H1 (cell line): ENCODE measurements around the gene GPX4. TPM values are rescaled to one million over a fixed set of nuclear protein-coding genes. Genes with fewer than 3 reads are reported as not detected.

Source experiments
- CTCF ChIA-PET: fragments of 300-600 bp; sonication (Branson Sonifier 250); formaldehyde crosslinking; loops from one replicate; lab custom pipeline; 2021; ENCODE audit not compliant: partially characterized antibody; lab: Charles Lee
- POLR2A ChIA-PET: fragments of 300-600 bp; sonication (Branson Sonifier 250); formaldehyde crosslinking; loops from one replicate; lab custom pipeline; 2021; ENCODE audit warnings: inconsistent platforms; ENCODE audit not compliant: partially characterized antibody; lab: Charles Lee
- DNase-seq, 2 experiments: peaks; one replicate each; pipeline versions ENCODE4 v3.0.0 to v3.0.0-alpha.2; 2010 to 2022; ENCODE audit warnings: low spot score in 2 of 2, low read depth in 1 of 2, mixed read lengths in 1 of 2
- FAIRE-seq: peaks from 2 replicates; lab custom pipeline; 2011; peaks lifted over from hg19 to GRCh38; lab: Jason Lieb, UNC
- H2AFZ ChIP-seq: 2 replicates; pipeline ENCODE4 v1.8.1; 2012; ENCODE audit warnings: low read length, inconsistent platforms
- H2AK5ac ChIP-seq: 2 replicates; pipeline ENCODE4 v1.6.1; 2013; ENCODE audit warnings: low read depth, low read length
- H2BK120ac ChIP-seq: replicated peaks from 2 replicates; pipeline ENCODE3; 2013; ENCODE audit warnings: low read depth, low read length, inconsistent platforms
- H2BK12ac ChIP-seq: 2 replicates; pipeline ENCODE4 v1.6.1; 2013; ENCODE audit warnings: low read depth, low read length
- H2BK15ac ChIP-seq: 2 replicates; pipeline ENCODE4 v1.6.1; 2013; ENCODE audit warnings: low read length
- H2BK20ac ChIP-seq: 2 replicates; pipeline ENCODE4 v1.6.1; 2013; ENCODE audit warnings: low read length
- H2BK5ac ChIP-seq: 2 replicates; pipeline ENCODE4 v1.6.1; 2013; ENCODE audit warnings: low read depth, low read length
- H3K14ac ChIP-seq: 2 replicates; pipeline ENCODE4 v1.6.1; 2013; ENCODE audit warnings: inconsistent platforms; ENCODE audit not compliant: insufficient read length
- H3K18ac ChIP-seq: 2 replicates; pipeline ENCODE4 v1.6.1; 2013; ENCODE audit warnings: low read length; ENCODE audit errors: extremely low read depth
- H3K23ac ChIP-seq: 2 replicates; pipeline ENCODE4 v1.6.1; 2013; ENCODE audit warnings: inconsistent platforms; ENCODE audit not compliant: insufficient read length
- H3K23me2 ChIP-seq: 2 replicates; pipeline ENCODE4 v1.6.1; 2013; ENCODE audit warnings: low read depth, low read length
- H3K27ac ChIP-seq: 2 replicates; pipeline ENCODE4 v1.6.1; 2011; ENCODE audit warnings: low read depth, low read length, inconsistent platforms
- H3K27me3 ChIP-seq, 4 experiments: replicated peaks in 1 of 4; 1 replicate in 1 of 4; 2 replicates in 3 of 4; pipeline versions ENCODE4 v1.6.1 to v1.8.1; 2011 to 2013; ENCODE audit warnings: low read length in 3 of 4, mild to moderate bottlenecking in 3 of 4, inconsistent platforms in 2 of 4, mixed read lengths in 2 of 4, moderate library complexity in 1 of 4; ENCODE audit not compliant: control insufficient read depth in 3 of 4, insufficient read depth in 3 of 4; ENCODE audit errors: extremely low read depth in 1 of 4
- H3K36me3 ChIP-seq, 4 experiments: 2 replicates each; pipeline versions ENCODE4 v1.6.1 to v1.8.1; 2011 to 2013; ENCODE audit warnings: mild to moderate bottlenecking in 4 of 4, low read length in 3 of 4, moderate library complexity in 2 of 4, control low read depth in 1 of 4, inconsistent platforms in 1 of 4; ENCODE audit not compliant: insufficient read depth in 4 of 4, control insufficient read depth in 2 of 4
- H3K4ac ChIP-seq: replicated peaks from 2 replicates; pipeline ENCODE3; 2013; ENCODE audit warnings: low read length, low read depth, mixed read lengths, inconsistent platforms; ENCODE audit not compliant: insufficient read length
- H3K4me1 ChIP-seq, 4 experiments: replicated peaks in 1 of 4; 1 replicate in 1 of 4; 2 replicates in 3 of 4; pipeline versions ENCODE4 v1.6.1 to v1.8.1; 2011 to 2013; ENCODE audit warnings: low read length in 3 of 4, inconsistent platforms in 2 of 4, mixed read lengths in 1 of 4; ENCODE audit not compliant: insufficient read depth in 4 of 4, control insufficient read depth in 3 of 4
- H3K4me2 ChIP-seq, 2 experiments: 2 replicates each; pipeline versions ENCODE4 v1.6.1 to v1.8.1; 2011 to 2013; ENCODE audit warnings: low read depth in 2 of 2, low read length in 2 of 2, control low read depth in 1 of 2, inconsistent platforms in 1 of 2, mild to moderate bottlenecking in 1 of 2; ENCODE audit not compliant: insufficient read depth in 1 of 2
- H3K4me3 ChIP-seq, 4 experiments: fragments of 200-600, 300-600 bp in 1 of 4; sonication (generic), shearing (Covaris generic), sonication (Bioruptor Twin) in 1 of 4; 2 replicates each; pipeline versions ENCODE4 v1.5.1 to v1.8.1; 2011 to 2016; ENCODE audit warnings: low read length in 4 of 4, low read depth in 3 of 4, control low read depth in 2 of 4, inconsistent platforms in 2 of 4, mild to moderate bottlenecking in 2 of 4, mixed read lengths in 1 of 4, moderate library complexity in 1 of 4; ENCODE audit not compliant: insufficient read depth in 2 of 4; ENCODE audit errors: extremely low read depth in 1 of 4
- H3K56ac ChIP-seq: replicated peaks from 2 replicates; pipeline ENCODE3; 2013; ENCODE audit warnings: low read depth, mild to moderate bottlenecking, mixed read lengths, low read length, inconsistent platforms; ENCODE audit not compliant: insufficient read length
- H3K79me1 ChIP-seq: 2 replicates; pipeline ENCODE4 v1.6.1; 2013; ENCODE audit warnings: low read depth, low read length, control low read depth
- H3K79me2 ChIP-seq, 2 experiments: 2 replicates each; pipeline versions ENCODE4 v1.6.1 to v1.8.1; 2012 to 2013; ENCODE audit warnings: low read length in 2 of 2, mild to moderate bottlenecking in 2 of 2, inconsistent platforms in 1 of 2; ENCODE audit not compliant: insufficient read depth in 2 of 2, control insufficient read depth in 1 of 2
- H3K9ac ChIP-seq, 4 experiments: replicated peaks in 1 of 4; 1 replicate in 1 of 4; 2 replicates in 3 of 4; pipeline versions ENCODE4 v1.6.1 to v1.8.1; 2011 to 2013; ENCODE audit warnings: low read depth in 3 of 4, low read length in 3 of 4, control low read depth in 2 of 4, mild to moderate bottlenecking in 2 of 4, moderate library complexity in 2 of 4, inconsistent platforms in 1 of 4; ENCODE audit errors: extremely low read depth in 1 of 4
- H3K9me3 ChIP-seq, 2 experiments: 2 replicates each; pipeline versions ENCODE4 v1.6.1 to v1.8.1; 2012 to 2013; ENCODE audit warnings: mild to moderate bottlenecking in 2 of 2, moderate library complexity in 2 of 2, control low read depth in 1 of 2, inconsistent platforms in 1 of 2, low read depth in 1 of 2, low read length in 1 of 2, mixed read lengths in 1 of 2; ENCODE audit not compliant: insufficient read depth in 2 of 2
- H4K20me1 ChIP-seq, 2 experiments: replicated peaks in 1 of 2; 2 replicates each; pipeline versions ENCODE3 to v1.8.1; 2011 to 2013; ENCODE audit warnings: inconsistent platforms in 2 of 2, low read length in 2 of 2, mild to moderate bottlenecking in 1 of 2; ENCODE audit not compliant: insufficient read depth in 2 of 2, control insufficient read depth in 1 of 2
- H4K5ac ChIP-seq: 2 replicates; pipeline ENCODE4 v1.6.1; 2013; ENCODE audit warnings: low read length, low read depth, mixed read lengths, inconsistent platforms; ENCODE audit not compliant: insufficient read length
- H4K8ac ChIP-seq: 2 replicates; pipeline ENCODE4 v1.8.0; 2013; ENCODE audit warnings: mild to moderate bottlenecking, moderate library complexity, low read length, inconsistent platforms; ENCODE audit not compliant: insufficient read depth; ENCODE audit errors: extremely low read depth
- H4K91ac ChIP-seq: replicated peaks from 2 replicates; pipeline ENCODE3; 2013; ENCODE audit warnings: low read length, mixed read lengths, inconsistent platforms; ENCODE audit not compliant: insufficient read length
- EGR1 ChIP-seq: IDR thresholded peaks from 2 replicates; pipeline ENCODE4 v1.6.1; 2011; ENCODE audit warnings: low read depth, low read length, borderline replicate concordance
- GTF2F1 ChIP-seq: IDR thresholded peaks from 2 replicates; pipeline ENCODE4 v1.6.1; 2012; ENCODE audit warnings: low read depth, low read length, improper control_type of control experiment, borderline replicate concordance
- RXRA ChIP-seq: IDR thresholded peaks from 2 replicates; pipeline ENCODE4 v1.6.1; 2011; ENCODE audit warnings: low read depth, mild to moderate bottlenecking, low read length, moderate library complexity; ENCODE audit not compliant: insufficient read depth
- SAP30 ChIP-seq: fragments of 300-600 bp; sonication (generic); IDR thresholded peaks from 2 replicates; pipeline ENCODE4 v1.7.1; 2012; ENCODE audit warnings: low read length, moderate library complexity, mild to moderate bottlenecking, inconsistent platforms; ENCODE audit not compliant: insufficient read depth, insufficient replicate concordance
- SP1 ChIP-seq: IDR thresholded peaks from 2 replicates; pipeline ENCODE4 v1.6.1; 2011; ENCODE audit warnings: low read depth, low read length
- SP2 ChIP-seq: IDR thresholded peaks from 2 replicates; pipeline ENCODE4 v1.6.1; 2012; ENCODE audit warnings: mild to moderate bottlenecking, low read length, inconsistent platforms
- TAF1 ChIP-seq: IDR thresholded peaks from 2 replicates; pipeline ENCODE4 v1.6.1; 2011; ENCODE audit warnings: mild to moderate bottlenecking, low read depth, low read length
- WGBS, 2 experiments: shearing (Covaris generic) in 1 of 2; methylation state at CpG; one replicate each; pipeline versions ENCODE4 v1.1.6 to v1.1.7; 2013 to 2015; ENCODE audit warnings: low lambda C conversion rate in 2 of 2, mixed read lengths in 2 of 2, inconsistent platforms in 1 of 2, low coverage in 1 of 2, missing lambda C conversion rate in 1 of 2; ENCODE audit not compliant: insufficient replicate concordance in 2 of 2, insufficient coverage in 1 of 2, insufficient read length in 1 of 2; ENCODE audit errors: extremely low coverage in 1 of 2, missing lambda C conversion rate in 1 of 2; 5-methylcytosine and 5-hydroxymethylcytosine counted together
- polyA plus RNA-seq, 7 experiments: library from polyadenylated mRNA; depleted of rRNA in 3 of 7; stranded (reverse) in 5 of 7; unstranded in 2 of 7; fragments of >200 nt in 5 of 7; fragments of 200-250 nt in 2 of 7; gene quantifications; 1 replicate in 5 of 7; 2 replicates in 1 of 7; 4 replicates in 1 of 7; pipeline versions ENCODE4 v1.2.1 to v1.2.3, GENCODE V29; 2011 to 2013; ENCODE audit warnings: missing spikeins in 2 of 7, mixed read lengths in 2 of 7
- total RNA-seq: library from RNA; stranded (reverse); fragmentation: NEBNext Ultra II Directional; extraction: Animal tissue kit (Norgen Biotek cat#: 25700); gene quantifications from 2 replicates; pipeline ENCODE4 v1.2.1, GENCODE V29; 2021

Gene GPX4
- total and polyA plus RNA-seq, 2 of the 8 experiments (the other 6 are each of a cell fraction or from before 2014, with no cell fraction given): 342 to 693 TPM

DNA sequence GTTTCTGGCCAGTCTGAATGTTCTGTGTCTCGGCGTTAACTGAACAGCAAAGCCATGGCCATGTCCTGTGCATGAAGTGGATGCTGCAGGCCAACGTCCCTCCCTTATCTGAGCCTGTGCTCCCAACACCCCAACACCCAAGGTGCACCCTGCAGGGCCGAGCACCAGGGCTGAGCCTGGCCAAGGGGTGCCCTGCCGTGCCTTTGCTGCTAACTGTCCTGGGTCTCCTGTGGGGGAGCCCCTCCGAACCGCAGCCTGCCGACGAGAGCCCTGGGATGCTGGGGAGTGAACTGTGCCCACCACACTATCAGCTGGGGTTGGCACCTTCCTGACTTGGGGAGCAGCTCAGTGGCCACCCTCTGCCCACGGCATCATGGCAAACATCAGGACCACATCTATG lies 17.6 kb downstream of the GPX4 start:
- H2AFZ ChIP-seq: no peak overlapping the region
- H3K27ac ChIP-seq: no peak overlapping the region
- FAIRE-seq (no peak), DNase-seq (no peak)
- H4K20me1 ChIP-seq: peaks cover 0 to 1% of the 10 kb centered on the region in 2 experiments
- H3K4ac ChIP-seq: no peak overlapping the region
- H3K4me1 ChIP-seq: peaks cover 0 to 4% (median 2%) of the 10 kb centered on the region in 4 experiments; a peak in 3 of 7 replicates
- no peak overlapping the region for H2AK5ac ChIP-seq
- H4K5ac ChIP-seq: no peak overlapping the region
- no peak overlapping the region for H3K14ac ChIP-seq
- no peak overlapping the region for H2BK5ac ChIP-seq
- no peak overlapping the region for H2BK12ac ChIP-seq
- H3K27me3 ChIP-seq: no peaks in the 10 kb centered on the region
- H3K23ac ChIP-seq: no peak overlapping the region
- H3K23me2 ChIP-seq: no peaks in the 10 kb centered on the region
- H3K18ac ChIP-seq: no peak overlapping the region
- POLR2A ChIA-PET: interaction anchor here (1.6 to 1.8 kb wide), 2 partner anchors 47 to 137 kb away, joined by 3 to 5 read pairs; no protein-coding TSS in a partner anchor
- H3K36me3 ChIP-seq: peaks cover 0 to 54% (median 6%) of the 10 kb centered on the region in 4 experiments; a peak in 4 of 8 replicates
- H2BK15ac ChIP-seq: no peak overlapping the region
- TF ChIP-seq SP1 (no peak), SAP30 (no peak), TAF1 (no peak), EGR1 (no peak), SP2 (no peak), GTF2F1 (no peak), RXRA (no peak)
- H3K4me2 ChIP-seq: no peak overlapping the region
- H2BK120ac ChIP-seq: no peak overlapping the region
- CTCF ChIA-PET: interaction anchor here (0.9 to 1.3 kb wide), 2 partner anchors 8 to 9 kb away, joined by 3 read pairs; no protein-coding TSS in a partner anchor
- no peak overlapping the region for H3K56ac ChIP-seq
- no peak overlapping the region for H2BK20ac ChIP-seq
- WGBS, 2 experiments: 95% methylated on average over 10 of the region's 10 CpGs; no CpG with 5 or more reads in 1 of the 2 experiments
- no peaks in the 10 kb centered on the region for H3K79me1 ChIP-seq
- H3K79me2 ChIP-seq: no peaks in the 10 kb centered on the region
- no peaks in the 10 kb centered on the region for H3K9me3 ChIP-seq
- no peak overlapping the region for H4K8ac ChIP-seq
- H4K91ac ChIP-seq: no peak overlapping the region
- no peak overlapping the region for H3K4me3 ChIP-seq
- H3K9ac ChIP-seq: no peak overlapping the region
